Panc1 (cell line): ENCODE results near the gene THSD8.

Experiments
- CTCF ChIP-seq: fragments of 450-650 bp; IDR thresholded peaks from 2 replicates; pipeline ENCODE4 v1.5.1; 2017; ENCODE audit warnings: mild to moderate bottlenecking
- POLR2AphosphoS5 ChIP-seq: IDR thresholded peaks from 2 replicates; pipeline ENCODE4 v1.6.1; 2012; ENCODE audit warnings: mild to moderate bottlenecking, low read depth, low read length, moderate library complexity

- TF ChIP-seq CTCF (peak; percentile 97), POLR2AphosphoS5 (no peak)
Measured at GRCh38 chr19:12847159-12848139, 45.6 kb downstream of the THSD8 start.
